Bronchial epithelial cell (primary cell): ENCODE measurements around the gene SMIM43. TPM values are rescaled to one million over a fixed set of nuclear protein-coding genes. Genes with fewer than 3 reads are reported as not detected.

Experiments
- DNase-seq: peaks from one replicate; pipeline ENCODE4 v3.0.0-alpha.2; 2010; ENCODE audit warnings: low read depth
- FAIRE-seq: peaks from 2 replicates; lab custom pipeline; 2011; peaks lifted over from hg19 to GRCh38; lab: Jason Lieb, UNC
- H3K27me3 ChIP-seq: 2 replicates; pipeline ENCODE4 v1.5.1; 2011; ENCODE audit warnings: low read length; ENCODE audit not compliant: control insufficient read depth, insufficient read depth
- H3K36me3 ChIP-seq: 2 replicates; pipeline ENCODE4 v1.5.1; 2011; ENCODE audit warnings: low read length; ENCODE audit not compliant: control insufficient read depth, insufficient read depth
- H3K4me3 ChIP-seq: 2 replicates; pipeline ENCODE4 v1.5.1; 2011; ENCODE audit warnings: mild to moderate bottlenecking, low read depth, low read length, control low read depth
- CTCF ChIP-seq: IDR thresholded peaks from 2 replicates; pipeline ENCODE4 v1.5.1; 2011; ENCODE audit warnings: mild to moderate bottlenecking, moderate library complexity, low read length, control low read depth, inconsistent platforms; ENCODE audit not compliant: insufficient read depth, severe bottlenecking
- total RNA-seq: library from RNA; depleted of rRNA; stranded (reverse); fragments of >200 nt; gene quantifications from 2 replicates; pipeline ENCODE4 v1.2.1, GENCODE V29; 2014

SMIM43 gene
- total RNA-seq, 1 donor from 2014 or later: under 0.01 TPM

GRCh38 chr4:121724671-121725070 lies 40.3 kb downstream of the SMIM43 start:
- no peak for TF ChIP-seq CTCF
- no peak for DNase-seq
- Histone ChIP-seq H3K36me3 (no peaks in the 10 kb centered on the region), H3K27me3 (no peaks in the 10 kb centered on the region), H3K4me3 (no peak overlapping the region)
- FAIRE-seq: no peak

GRCh38 chr4:121721700-121722099 lies 43.3 kb downstream of the SMIM43 start:
- DNase-seq (no peak), FAIRE-seq (no peak)
- Histone ChIP-seq H3K4me3 (no peak overlapping the region), H3K27me3 (no peaks in the 10 kb centered on the region), H3K36me3 (no peaks in the 10 kb centered on the region)
- TF ChIP-seq CTCF: no peak

- FAIRE-seq: no peak
- TF ChIP-seq CTCF: no peak
- no peaks in the 10 kb centered on the region for H3K36me3 ChIP-seq
- no peak overlapping the region for H3K4me3 ChIP-seq
- no peaks in the 10 kb centered on the region for H3K27me3 ChIP-seq
- DNase-seq: peak; percentile 33
Observed at GRCh38 chr4:121720109-121720508, 44.9 kb downstream of the SMIM43 start.

GRCh38 chr4:121717680-121718237 lies 47.2 kb downstream of the SMIM43 start:
- no peak for DNase-seq
- H3K36me3 ChIP-seq: no peaks in the 10 kb centered on the region
- no peaks in the 10 kb centered on the region for H3K27me3 ChIP-seq
- no peak overlapping the region for H3K4me3 ChIP-seq
- FAIRE-seq: no peak
- TF ChIP-seq CTCF: no peak

- Histone ChIP-seq H3K4me3 (no peak overlapping the region), H3K27me3 (no peaks in the 10 kb centered on the region), H3K36me3 (no peaks in the 10 kb centered on the region)
- no peak for DNase-seq
- TF ChIP-seq CTCF: no peak
- no peak for FAIRE-seq
Observed at GRCh38 chr4:121714548-121714947, 50.4 kb downstream of the SMIM43 start.

- FAIRE-seq (no peak), DNase-seq (no peak)
- TF ChIP-seq CTCF: no peak
- Histone ChIP-seq H3K36me3 (no peaks in the 10 kb centered on the region), H3K27me3 (no peaks in the 10 kb centered on the region), H3K4me3 (no peak overlapping the region)
Observed at GRCh38 chr4:121712783-121713182, 52.2 kb downstream of the SMIM43 start.
